ENCODE measurements around the gene TMEM115. TPM values are rescaled to one million over a fixed set of nuclear protein-coding genes. Genes with fewer than 3 reads are reported as not detected.

Gene TMEM115
- total RNA-seq, 4 donors from 2014 or later, result 70.0 to 111 (median 85.1) TPM

DNA sequence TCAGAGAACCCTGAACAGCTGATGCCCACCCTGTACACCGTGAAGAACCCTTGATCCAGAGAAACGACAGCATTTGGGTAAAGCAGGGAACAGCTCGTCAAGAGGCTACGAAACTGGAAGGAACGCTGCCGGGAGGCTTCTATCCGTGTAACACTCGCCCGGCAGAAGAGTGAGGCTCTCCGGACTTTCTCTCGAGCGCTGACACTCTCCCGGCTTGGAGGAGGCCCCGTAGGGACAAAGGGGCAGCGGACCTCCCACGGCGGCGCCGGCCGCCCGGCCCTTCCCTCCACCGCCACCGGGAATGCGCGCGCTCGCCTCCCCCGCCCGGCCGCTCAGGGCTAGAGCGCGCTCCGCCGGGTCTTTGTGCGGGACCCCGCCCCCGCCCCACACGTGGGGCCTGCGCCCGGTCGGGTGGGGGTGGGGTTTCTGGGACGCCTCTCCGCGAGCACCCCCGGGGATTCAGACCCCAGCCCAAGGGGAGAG is 38.4 kb downstream of the TMEM115 start:
- WGBS, 2 donors, result 0% methylated on average over 7 to 12 of the region's 45 CpGs
- DNase-seq, result peak; percentile 76 to 83
- H3K36me3 ChIP-seq, result peaks cover 10 to 21% of the 10 kb centered on the region in 2 donors
- no peak for TF ChIP-seq POLR2A (IDR thresholded peaks at IDR 0.05)
- TF ChIP-seq, protein P1, sequence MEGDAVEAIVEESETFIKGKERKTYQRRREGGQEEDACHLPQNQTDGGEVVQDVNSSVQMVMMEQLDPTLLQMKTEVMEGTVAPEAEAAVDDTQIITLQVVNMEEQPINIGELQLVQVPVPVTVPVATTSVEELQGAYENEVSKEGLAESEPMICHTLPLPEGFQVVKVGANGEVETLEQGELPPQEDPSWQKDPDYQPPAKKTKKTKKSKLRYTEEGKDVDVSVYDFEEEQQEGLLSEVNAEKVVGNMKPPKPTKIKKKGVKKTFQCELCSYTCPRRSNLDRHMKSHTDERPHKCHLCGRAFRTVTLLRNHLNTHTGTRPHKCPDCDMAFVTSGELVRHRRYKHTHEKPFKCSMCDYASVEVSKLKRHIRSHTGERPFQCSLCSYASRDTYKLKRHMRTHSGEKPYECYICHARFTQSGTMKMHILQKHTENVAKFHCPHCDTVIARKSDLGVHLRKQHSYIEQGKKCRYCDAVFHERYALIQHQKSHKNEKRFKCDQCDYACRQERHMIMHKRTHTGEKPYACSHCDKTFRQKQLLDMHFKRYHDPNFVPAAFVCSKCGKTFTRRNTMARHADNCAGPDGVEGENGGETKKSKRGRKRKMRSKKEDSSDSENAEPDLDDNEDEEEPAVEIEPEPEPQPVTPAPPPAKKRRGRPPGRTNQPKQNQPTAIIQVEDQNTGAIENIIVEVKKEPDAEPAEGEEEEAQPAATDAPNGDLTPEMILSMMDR (IDR thresholded peaks at IDR 0.05), result no peak
- H3K4me3 ChIP-seq (replicated peaks in 1 of 3), result peak overlapping the region; percentile 38 to 92 (median 86)
- peaks cover 38 to 67% of the 10 kb centered on the region in 2 donors for H3K4me1 ChIP-seq
- intact Hi-C loops (cut with DNase I), result no loop called here
- peak overlapping the region; percentile 96 to 98 (median 98) for H3K27ac ChIP-seq
- no peaks in the 10 kb centered on the region for H3K9me3 ChIP-seq
- H3K27me3 ChIP-seq, result no peaks in the 10 kb centered on the region

DNA sequence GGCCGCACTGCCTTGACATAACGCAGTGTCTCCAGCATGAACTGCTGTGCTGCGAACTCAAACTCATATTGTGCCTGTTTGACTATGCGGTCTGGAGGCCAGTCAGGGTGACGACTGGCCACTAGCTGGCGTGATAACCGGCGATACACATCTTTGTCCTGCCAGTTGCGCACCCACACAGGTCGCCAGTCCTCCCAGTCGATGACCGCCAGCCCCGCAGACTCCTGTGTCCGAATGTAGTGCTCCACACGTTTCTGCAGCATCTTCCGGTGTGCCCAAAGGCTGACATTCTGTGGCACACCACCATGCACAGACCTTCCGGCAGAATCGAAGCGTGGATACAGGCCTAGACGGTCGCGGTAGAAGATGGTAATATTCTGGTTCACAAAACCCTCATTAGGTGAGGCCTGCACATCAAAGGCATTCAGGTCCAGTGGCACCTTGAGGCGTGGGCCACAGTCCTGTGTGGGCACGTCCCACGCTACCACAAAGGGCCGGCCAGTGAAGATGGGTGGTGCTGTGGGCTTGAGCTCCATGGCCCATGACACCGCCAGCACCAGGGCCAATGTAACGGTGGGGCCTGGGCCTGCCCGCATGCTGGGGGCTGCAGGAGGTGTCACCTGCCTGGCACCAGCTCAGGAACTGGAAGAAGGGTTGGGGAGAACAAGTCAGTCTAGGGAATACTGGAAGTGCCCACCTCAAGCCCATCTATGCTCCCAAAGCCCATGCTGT is 39.3 kb downstream of the TMEM115 start:
- Histone ChIP-seq H3K4me3 (replicated peaks in 1 of 3) (peak overlapping the region in 2 of 3 donors; percentile 86 to 92), H3K27me3 (no peaks in the 10 kb centered on the region), H3K36me3 (peaks cover 8 to 21% of the 10 kb centered on the region in 2 donors), H3K4me1 (peaks cover 39 to 68% of the 10 kb centered on the region in 2 donors), H3K9me3 (no peaks in the 10 kb centered on the region), H3K27ac (peak overlapping the region; percentile 96 to 98 (median 98))
- 83 to 92% methylated on average over 24 to 25 of the region's 29 CpGs for WGBS, 2 donors
- DNase-seq, result no peak
- intact Hi-C loops (cut with DNase I), result no loop called here
- no peak for TF ChIP-seq POLR2A (IDR thresholded peaks at IDR 0.05)
- TF ChIP-seq, protein P1 (IDR thresholded peaks at IDR 0.05), result no peak

DNA sequence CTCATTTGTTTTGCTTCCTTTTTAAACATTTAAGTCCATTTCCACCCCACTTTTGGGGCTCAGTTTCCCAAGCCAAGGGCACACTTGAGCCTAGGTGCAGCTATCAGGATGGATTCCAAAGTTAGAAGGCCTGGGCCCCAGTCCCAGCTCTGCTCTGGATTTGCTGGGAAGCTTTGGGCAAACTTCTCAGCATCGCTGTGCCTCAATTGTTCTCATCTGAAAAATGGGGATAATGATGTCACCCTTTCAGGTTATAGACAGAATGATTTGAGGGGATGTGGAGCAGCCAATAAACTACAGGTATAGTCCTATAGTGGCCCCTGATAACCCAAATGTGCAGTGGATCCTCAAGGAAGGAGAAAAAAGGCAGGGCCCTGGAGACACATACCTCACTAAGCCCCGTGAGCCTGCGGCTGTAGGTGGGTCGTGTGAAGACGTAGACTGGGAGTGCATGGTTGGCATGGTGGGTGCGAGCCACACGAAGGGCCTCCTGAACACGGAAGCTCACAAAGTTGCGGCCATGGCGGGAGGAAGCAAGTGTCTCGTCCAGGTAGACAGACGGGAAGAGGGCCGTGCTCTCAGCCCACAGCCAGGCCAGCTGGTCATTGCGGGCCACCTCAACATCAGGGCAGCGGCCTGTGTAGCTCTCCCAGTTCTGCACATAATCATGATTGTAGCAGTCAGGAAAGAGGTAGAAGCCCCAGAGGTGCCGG is 40.0 kb downstream of the TMEM115 start:
- H3K4me1 ChIP-seq, result peaks cover 40 to 70% of the 10 kb centered on the region in 2 donors
- H3K9me3 ChIP-seq, result no peaks in the 10 kb centered on the region
- no peak for TF ChIP-seq POLR2A (IDR thresholded peaks at IDR 0.05)
- TF ChIP-seq, protein P1 (IDR thresholded peaks at IDR 0.05), result no peak
- intact Hi-C loops (cut with DNase I), result no loop called here
- H3K27me3 ChIP-seq, result no peaks in the 10 kb centered on the region
- WGBS, 2 donors, result 84 to 92% methylated on average over 15 to 16 of the region's 16 CpGs
- H3K36me3 ChIP-seq, result peaks cover 7 to 21% of the 10 kb centered on the region in 2 donors
- peak overlapping the region in 2 of 3 donors; percentile 73 to 98 for H3K27ac ChIP-seq
- H3K4me3 ChIP-seq (replicated peaks in 1 of 3), result peak overlapping the region in 1 of 3 donors; percentile 86
- no peak for DNase-seq

DNA sequence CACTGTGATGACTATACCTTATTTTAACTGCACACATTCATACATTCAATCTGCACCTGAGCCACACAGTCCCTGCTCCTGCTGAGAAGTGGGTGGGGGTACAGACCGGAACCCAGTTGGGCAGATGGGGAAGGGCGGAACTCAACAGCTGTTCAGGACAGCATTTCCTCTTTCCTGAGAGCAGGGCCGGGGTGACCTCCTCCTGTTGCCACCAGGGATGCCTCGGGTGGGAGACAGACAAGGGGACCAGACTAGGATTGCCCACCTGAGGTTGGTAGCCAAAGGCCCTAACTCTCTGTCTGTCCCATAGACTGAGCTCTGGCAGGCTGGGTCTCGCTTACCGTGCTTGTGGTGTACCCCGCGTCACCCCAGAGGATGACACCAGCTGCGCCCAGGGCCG is 40.7 kb downstream of the TMEM115 start:
- TF ChIP-seq, protein P1 (IDR thresholded peaks at IDR 0.05), result no peak
- TF ChIP-seq POLR2A (IDR thresholded peaks at IDR 0.05), result no peak
- H3K36me3 ChIP-seq, result peaks cover 7 to 21% of the 10 kb centered on the region in 2 donors
- H3K27ac ChIP-seq, result peak overlapping the region in 2 of 3 donors; percentile 73 to 98
- WGBS, 2 donors, result 68 to 81% methylated on average over 9 of the region's 10 CpGs
- no peak for DNase-seq
- intact Hi-C loops (cut with DNase I), result no loop called here
- no peaks in the 10 kb centered on the region for H3K9me3 ChIP-seq
- no peaks in the 10 kb centered on the region for H3K27me3 ChIP-seq
- H3K4me1 ChIP-seq, result peaks cover 40 to 71% of the 10 kb centered on the region in 2 donors
- peak overlapping the region in 1 of 3 donors; percentile 4 for H3K4me3 ChIP-seq (replicated peaks in 1 of 3)

All from thyroid gland (tissue), 4 donors.